C4-2B (cell line): ENCODE results near the gene TBC1D22A.

Experiments used
- CTCF ChIP-seq: fragments of 450-650 bp; conservative IDR thresholded peaks from 2 replicates; pipeline ENCODE4 v1.5.1; 2017; ENCODE audit warnings: mild to moderate bottlenecking
- ZFX ChIP-seq: fragments of 450-650 bp; IDR thresholded peaks from 2 replicates; pipeline ENCODE4 v1.6.1; 2017

GRCh38 chr22:46829941-46830715, 67.7 kb downstream of the TBC1D22A start:
- TF ChIP-seq CTCF (no peak), ZFX (no peak)
